A549 (cell line): ENCODE measurements around the gene CATSPER4.

ENCODE experiments used
- CEBPB ChIP-seq, 2 experiments: fragments of >200 bp in 1 of 2; sonication (Bioruptor Twin) in 1 of 2; formaldehyde crosslinking in 1 of 2; IDR thresholded peaks; 2 replicates each; pipeline ENCODE4 v1.6.1; 2012 to 2016
- CHD4 ChIP-seq: fragments of 200-600 bp; sonication (generic); IDR thresholded peaks from 2 replicates; pipeline ENCODE4 v1.6.1; 2016; ENCODE audit warnings: antibody characterized with exemption, mild to moderate bottlenecking, borderline replicate concordance
- CTCF ChIP-seq: fragments of >200 bp; sonication (Bioruptor Twin); formaldehyde crosslinking; IDR thresholded peaks from 3 replicates; pipeline ENCODE4 v1.5.1; 2016
- EHMT2 ChIP-seq: fragments of 200-600 bp; sonication (generic); IDR thresholded peaks from 2 replicates; pipeline ENCODE4 v1.6.1; 2016; ENCODE audit warnings: antibody characterized with exemption, low read depth, mild to moderate bottlenecking, moderate library complexity
- ELK1 ChIP-seq: fragments of 150-350 bp; IDR thresholded peaks from 2 replicates; pipeline ENCODE4 v1.6.1; 2014; ENCODE audit warnings: low read depth, mild to moderate bottlenecking, low read length
- EP300 ChIP-seq, 2 experiments: fragments of >200 bp; sonication (Bioruptor Twin); formaldehyde crosslinking; IDR thresholded peaks; 2 replicates in 1 of 2; 3 replicates in 1 of 2; pipeline ENCODE4 v1.6.1; 2016 to 2017
- HMGXB4 ChIP-seq: fragments of 250-450 bp; sonication (Bioruptor Pico); IDR thresholded peaks from 2 replicates; pipeline ENCODE4 v1.5.0; 2021; ENCODE audit warnings: mild to moderate bottlenecking, moderate library complexity, borderline replicate concordance
- JUNB ChIP-seq: fragments of >200 bp; sonication (Bioruptor Twin); formaldehyde crosslinking; IDR thresholded peaks from 2 replicates; pipeline ENCODE4 v1.6.1; 2016
- MAX ChIP-seq: IDR thresholded peaks from 2 replicates; pipeline ENCODE4 v1.6.1; 2012
- POLR2A ChIP-seq: IDR thresholded peaks from 2 replicates; pipeline ENCODE4 v1.6.1; 2012; ENCODE audit warnings: mild to moderate bottlenecking, low read length
- RAD21 ChIP-seq, 2 experiments: fragments of >200 bp in 1 of 2; sonication (Bioruptor Twin) in 1 of 2; formaldehyde crosslinking in 1 of 2; IDR thresholded peaks in 1 of 2; conservative IDR thresholded peaks in 1 of 2; 2 replicates in 1 of 2; 3 replicates in 1 of 2; pipeline ENCODE4 v1.6.1; 2012 to 2018; ENCODE audit warnings: inconsistent platforms in 1 of 2
- RFX5 ChIP-seq: fragments of 450-650 bp; IDR thresholded peaks from 2 replicates; pipeline ENCODE4 v1.7.1; 2014; ENCODE audit warnings: antibody characterized with exemption, mild to moderate bottlenecking, moderate library complexity

GRCh38 chr1:26197301-26197700 is 6.9 kb downstream of the CATSPER4 start:
- TF ChIP-seq CHD4, result no peak
- no peak for TF ChIP-seq EHMT2
- no peak for TF ChIP-seq CTCF
- TF ChIP-seq JUNB, result no peak
- TF ChIP-seq EP300 (IDR thresholded peaks at IDR 0.05), result no peak
- no peak for TF ChIP-seq RFX5
- no peak for TF ChIP-seq RAD21 (conservative IDR thresholded peaks at IDR 0.05 in 1 of 2, IDR thresholded peaks at IDR 0.05 in 1 of 2)
- no peak for TF ChIP-seq HMGXB4
- TF ChIP-seq ELK1, result no peak
- no peak for TF ChIP-seq MAX
- no peak for TF ChIP-seq POLR2A
- TF ChIP-seq CEBPB (IDR thresholded peaks at IDR 0.05), result no peak
